Umbilical cord (tissue), 2 donors: ENCODE results near the gene BABAM2. TPM values are rescaled to one million over a fixed set of nuclear protein-coding genes. Genes with fewer than 3 reads are reported as not detected.

Experiments used
- DNase-seq: peaks from one replicate; pipeline ENCODE4 v3.0.0-alpha.2; 2015; ENCODE audit warnings: low spot score
- total RNA-seq: library from RNA; depleted of rRNA; stranded (reverse); fragments of >200 nt; gene quantifications from one replicate; pipeline ENCODE4 v1.2.3, GENCODE V29; 2014; ENCODE audit warnings: low replicate concordance; ENCODE audit not compliant: insufficient read depth

Gene BABAM2
- total RNA-seq, 1 donor from 2014 or later, result 38.5 TPM

GRCh38 chr2:27911458-27912210, 21.1 kb downstream of the BABAM2 start:
- DNase-seq, result no peak

GRCh38 chr2:27912512-27912911, 22.0 kb downstream of the BABAM2 start:
- DNase-seq, result no peak

GRCh38 chr2:27914041-27914804, 23.7 kb downstream of the BABAM2 start:
- no peak for DNase-seq

- DNase-seq, result no peak
Observed at GRCh38 chr2:27914805-27915175, 24.3 kb downstream of the BABAM2 start.

GRCh38 chr2:27915191-27915590, 24.7 kb downstream of the BABAM2 start:
- peak; percentile 67 for DNase-seq

GRCh38 chr2:27915874-27916273, 25.3 kb downstream of the BABAM2 start:
- peak; percentile 33 for DNase-seq

- DNase-seq, result no peak
Observed at GRCh38 chr2:27916293-27916995, 25.9 kb downstream of the BABAM2 start.

- peak; percentile 55 for DNase-seq
Observed at GRCh38 chr2:27920148-27920885, 29.8 kb downstream of the BABAM2 start.

GRCh38 chr2:27921424-27921823, 30.9 kb downstream of the BABAM2 start:
- DNase-seq, result no peak

- DNase-seq, result no peak
Observed at GRCh38 chr2:27921880-27922547, 31.5 kb downstream of the BABAM2 start.

- DNase-seq, result peak; percentile 35
Observed at GRCh38 chr2:27922842-27923241, 32.3 kb downstream of the BABAM2 start.

- no peak for DNase-seq
Observed at GRCh38 chr2:27925766-27926472, 35.4 kb downstream of the BABAM2 start.

- DNase-seq, result no peak
Observed at GRCh38 chr2:27929916-27930486, 39.5 kb downstream of the BABAM2 start.

GRCh38 chr2:27931361-27931950, 40.9 kb downstream of the BABAM2 start:
- no peak for DNase-seq

GRCh38 chr2:27932396-27932795, 41.9 kb downstream of the BABAM2 start:
- DNase-seq, result no peak

GRCh38 chr2:27935026-27935425, 44.5 kb downstream of the BABAM2 start:
- DNase-seq, result no peak

GRCh38 chr2:27940090-27940671, 49.7 kb downstream of the BABAM2 start:
- DNase-seq, result no peak

GRCh38 chr2:27940982-27941381, 50.5 kb downstream of the BABAM2 start:
- DNase-seq, result no peak
